Measurements from ENCODE around the gene KCP.

Gene KCP

GRCh38 chr7:128904381-128905197, 5.9 kb downstream of the KCP start:
- no peak for DNase-seq

DNA sequence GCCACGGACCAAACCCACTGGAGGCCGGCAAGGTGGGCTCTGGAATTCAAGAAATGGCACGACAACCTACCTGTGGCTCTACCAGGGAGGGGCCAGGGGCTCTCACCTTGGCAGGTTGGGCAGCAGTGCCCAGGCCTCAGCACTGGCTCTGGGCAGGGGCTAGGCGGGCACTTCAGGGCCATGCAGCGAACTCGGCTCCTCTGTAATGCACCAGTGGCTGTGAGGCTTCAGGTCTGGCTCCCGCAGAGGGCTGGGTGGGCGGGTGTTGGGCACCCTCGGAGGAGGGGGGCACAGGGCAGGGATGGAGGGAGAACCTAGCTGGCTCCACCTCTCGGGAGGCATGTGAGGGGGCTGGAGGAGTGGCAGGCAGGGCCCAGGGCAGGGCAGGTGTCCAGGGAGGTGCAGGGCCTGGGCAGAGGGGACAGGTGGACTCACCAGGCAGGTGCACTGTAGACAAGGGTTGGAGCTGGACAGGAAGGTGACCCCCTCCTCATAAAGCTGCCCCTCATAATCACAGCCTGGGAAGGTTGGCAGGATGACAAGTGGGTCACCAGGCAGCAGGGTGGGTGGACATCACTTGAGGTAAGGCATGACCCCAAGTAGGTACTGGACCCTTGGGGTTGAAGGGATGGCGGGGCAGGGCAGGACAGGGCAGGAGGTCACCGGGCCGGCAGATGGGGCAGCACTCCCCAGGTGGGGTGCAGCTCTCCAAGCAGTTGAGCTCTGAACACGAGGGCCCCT, 6.7 kb downstream of the KCP start:
- DNase-seq: no peak

GRCh38 chr7:128902761-128903585, 7.5 kb downstream of the KCP start:
- DNase-seq: no peak

DNA sequence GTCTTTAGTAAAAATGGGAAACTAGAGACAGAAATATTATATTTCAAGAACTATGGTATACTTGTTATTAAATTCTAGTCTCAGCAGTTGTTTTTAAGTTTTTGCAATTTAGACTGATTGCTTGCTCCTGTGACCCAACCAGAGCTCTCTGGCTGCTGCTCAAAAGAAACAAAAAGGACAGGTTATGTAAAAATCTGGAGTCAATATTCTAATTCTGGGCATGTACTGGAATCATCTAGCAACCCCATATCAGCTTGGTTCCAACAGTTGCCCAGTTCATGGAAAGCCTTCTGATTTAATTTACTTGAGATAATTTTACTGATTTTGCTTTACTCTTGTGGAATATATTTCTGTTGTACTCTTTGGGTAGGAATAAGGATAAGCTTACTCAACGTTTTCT, 10.3 kb downstream of the KCP start:
- no peak for DNase-seq

GRCh38 chr7:128899392-128899791, 11.1 kb downstream of the KCP start:
- no peak for DNase-seq

DNA sequence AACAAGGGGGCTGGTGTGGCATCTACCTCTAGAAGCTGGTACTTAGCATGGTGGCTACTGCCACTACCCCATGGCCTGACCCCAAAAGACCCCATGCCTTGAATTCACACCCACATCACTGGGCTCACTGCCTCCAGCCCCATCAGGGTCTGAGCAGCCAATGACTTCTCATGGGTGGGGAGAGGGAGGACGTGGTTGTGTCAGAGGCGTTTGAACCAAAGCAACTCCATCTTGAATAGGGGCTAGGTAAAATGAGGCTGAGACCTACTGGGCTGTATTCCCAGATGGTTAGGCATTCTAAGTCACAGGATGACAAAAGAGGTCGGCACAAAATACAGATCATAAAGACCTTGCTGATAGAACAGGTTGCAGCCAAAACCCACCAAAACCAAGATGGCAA, 15.2 kb downstream of the KCP start:
- no peak for DNase-seq

DNA sequence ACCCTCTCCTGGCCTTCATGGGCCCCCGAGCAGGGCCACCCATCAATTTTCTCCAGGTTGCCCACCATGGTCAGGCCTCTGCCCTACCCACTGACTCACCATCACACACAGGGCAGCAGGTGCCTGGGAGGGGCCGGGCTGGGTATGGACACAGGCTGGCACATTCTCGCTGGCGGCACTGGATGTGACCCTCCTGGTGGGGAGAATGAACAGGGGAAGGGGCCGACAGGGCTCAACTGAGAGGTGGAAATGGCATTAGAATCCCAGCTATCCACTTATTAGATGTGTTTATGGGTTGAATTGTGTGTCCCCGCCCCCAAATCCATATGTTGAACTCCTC, 16.4 kb downstream of the KCP start:
- DNase-seq: no peak

DNA sequence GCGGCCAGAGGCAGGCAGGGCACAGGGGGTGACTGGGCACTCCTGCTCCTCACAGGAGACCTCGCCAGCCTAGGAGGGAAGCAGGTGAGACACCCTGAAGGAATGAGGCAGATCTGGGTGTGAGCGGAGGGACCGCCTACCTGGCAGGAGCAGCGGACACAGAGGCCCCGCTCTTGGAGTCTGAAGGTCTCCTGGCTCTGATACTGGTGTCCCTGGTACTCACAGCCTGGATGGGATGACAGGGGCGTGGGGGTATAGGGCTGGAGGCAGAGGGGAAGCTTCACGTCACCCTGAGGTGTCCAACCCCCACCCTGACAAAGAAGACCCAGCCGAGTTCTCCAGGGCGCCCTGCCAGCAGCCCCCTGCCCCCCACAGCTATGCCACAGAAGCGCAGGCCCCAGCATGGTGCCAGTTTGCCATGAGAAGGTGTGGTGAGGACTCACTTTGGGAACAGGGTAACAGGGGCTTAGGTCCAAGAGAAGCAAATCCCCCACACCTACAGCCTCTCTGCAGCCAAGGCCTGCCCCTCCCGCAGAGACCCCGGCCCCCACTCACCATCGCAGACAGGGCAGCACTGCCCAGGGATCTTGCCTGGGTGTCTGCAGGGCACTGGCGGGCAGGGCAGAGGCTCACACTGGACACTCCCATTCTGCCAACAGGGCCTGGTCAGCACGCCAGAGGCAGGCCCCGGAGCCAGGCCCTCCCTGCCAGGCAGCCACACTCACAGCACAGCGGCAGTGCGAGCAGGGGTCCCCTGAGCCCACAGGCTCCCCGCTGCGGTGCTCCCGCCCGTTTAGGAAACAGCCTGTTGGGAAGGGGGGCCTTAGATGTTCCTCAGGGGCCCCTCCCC, 17.0 kb downstream of the KCP start:
- no peak for DNase-seq

DNA sequence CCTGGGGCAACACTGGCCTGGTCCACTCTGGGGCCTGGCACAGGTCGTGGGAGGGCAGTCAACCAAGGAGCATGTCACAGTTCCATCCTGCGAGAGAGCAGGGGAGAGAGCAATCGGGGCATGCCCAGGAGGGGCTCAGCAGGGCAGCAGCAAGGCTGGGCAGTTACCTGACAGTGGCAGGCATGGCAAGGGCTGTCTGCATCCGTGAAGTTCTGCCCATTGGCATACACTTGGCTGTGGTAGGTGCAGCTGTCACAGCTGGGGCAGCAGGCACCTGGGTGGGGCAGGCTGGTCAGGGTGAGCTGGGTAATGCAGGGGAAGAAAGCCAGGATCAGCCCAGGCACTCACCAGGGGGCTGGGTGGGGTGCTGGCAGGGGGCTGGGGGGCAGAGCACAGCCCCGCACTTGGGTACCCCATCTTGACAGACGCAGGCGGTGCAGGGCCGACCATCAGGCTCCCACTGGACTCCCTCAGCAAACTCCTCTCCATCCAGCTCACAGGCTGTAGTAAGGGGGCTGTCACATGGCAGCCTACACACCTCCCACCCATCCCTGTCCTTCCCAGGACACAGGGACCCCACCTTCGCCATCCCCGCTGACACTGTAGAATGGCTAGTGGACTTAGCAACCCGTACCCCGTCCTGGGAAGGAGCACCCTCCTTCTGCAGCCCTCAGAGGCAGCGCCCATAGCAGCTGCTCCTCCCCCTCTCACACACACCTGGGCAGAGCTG, 17.8 kb downstream of the KCP start:
- no peak for DNase-seq

GRCh38 chr7:128891942-128892269, 18.6 kb downstream of the KCP start:
- DNase-seq: no peak

GRCh38 chr7:128891110-128891941, 19.2 kb downstream of the KCP start:
- peak; percentile 37 for DNase-seq

- no peak for DNase-seq
Measured at GRCh38 chr7:128890306-128891109, 20.0 kb downstream of the KCP start.

DNA sequence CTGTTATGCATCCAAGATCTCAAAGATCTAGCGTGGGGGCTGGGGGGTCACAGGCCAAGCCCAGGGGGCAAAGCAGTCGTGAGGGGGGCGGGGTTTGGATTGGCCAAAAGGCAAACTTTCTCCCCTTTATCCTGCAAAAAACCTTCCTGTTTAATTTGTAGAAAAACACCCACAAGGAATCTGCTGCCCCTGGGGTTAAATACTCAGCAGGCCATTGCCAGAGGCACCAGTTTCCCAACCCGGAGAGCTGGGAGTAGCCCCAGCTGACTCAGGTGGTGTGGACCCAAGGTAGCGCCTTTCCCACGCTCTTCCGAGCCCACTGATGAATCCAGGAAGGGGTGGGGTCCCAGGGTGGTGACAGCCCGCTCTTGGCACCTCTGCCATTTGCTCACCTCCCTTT, 21.4 kb downstream of the KCP start:
- DNase-seq: no peak

GRCh38 chr7:128888756-128889095, 21.8 kb downstream of the KCP start:
- DNase-seq: no peak

DNA sequence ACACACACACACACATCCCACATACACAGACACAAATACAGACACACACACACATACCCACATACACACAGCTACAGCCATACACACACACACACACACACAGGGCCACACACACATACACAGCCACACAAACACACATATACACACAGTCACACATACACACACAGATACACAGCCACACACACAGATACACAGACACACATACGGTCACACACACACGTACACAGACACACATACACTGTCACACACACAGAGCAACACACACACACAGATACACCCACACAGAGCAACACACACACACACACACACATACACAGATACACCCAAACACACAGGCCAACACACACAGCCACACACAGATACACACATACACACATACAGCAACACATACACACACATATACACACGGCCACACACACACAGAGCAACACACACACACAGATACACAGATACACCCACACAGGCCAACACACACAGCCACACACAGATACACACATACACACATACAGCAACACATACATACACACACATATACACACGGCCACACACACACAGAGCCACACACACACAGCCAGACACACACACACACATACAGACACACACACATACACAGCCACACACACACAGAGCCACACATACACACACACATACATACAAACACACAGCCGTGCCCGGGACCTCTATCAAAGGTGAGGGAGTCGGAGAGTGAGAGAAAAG, 22.3 kb downstream of the KCP start:
- no peak for DNase-seq

DNA sequence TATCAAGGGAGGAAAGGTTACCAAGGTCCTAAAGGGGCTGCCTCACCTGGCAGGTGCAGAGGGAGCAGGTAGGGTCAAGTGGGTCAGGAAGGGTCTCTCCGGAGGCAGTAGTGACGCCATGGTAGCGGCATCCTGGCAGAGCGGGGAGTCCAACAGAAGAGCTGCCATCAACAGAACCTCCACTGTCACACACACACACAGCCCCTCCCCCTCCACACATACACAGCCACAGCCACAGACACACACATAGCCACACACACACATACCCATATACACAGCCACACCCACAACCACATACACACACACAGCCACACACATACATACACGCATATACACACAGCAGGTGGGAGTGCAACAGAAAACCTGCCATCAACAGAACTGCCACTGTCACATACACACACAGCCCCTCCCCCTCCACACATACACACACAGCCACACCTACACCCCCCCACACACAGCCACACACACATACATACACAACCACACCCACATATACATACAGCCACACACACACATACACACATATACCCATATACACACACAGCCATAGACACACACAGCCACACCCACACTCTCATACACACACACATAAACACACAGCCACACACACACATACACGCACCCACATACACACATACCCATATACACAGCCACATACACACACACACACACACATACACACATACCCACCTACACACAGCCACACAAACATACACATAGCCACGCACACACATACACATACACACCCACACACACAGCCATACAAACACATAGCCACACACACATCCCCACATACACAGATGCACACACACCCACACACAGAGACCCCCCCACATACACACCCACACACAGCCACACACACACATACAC, 23.1 kb downstream of the KCP start:
- no peak for DNase-seq

DNA sequence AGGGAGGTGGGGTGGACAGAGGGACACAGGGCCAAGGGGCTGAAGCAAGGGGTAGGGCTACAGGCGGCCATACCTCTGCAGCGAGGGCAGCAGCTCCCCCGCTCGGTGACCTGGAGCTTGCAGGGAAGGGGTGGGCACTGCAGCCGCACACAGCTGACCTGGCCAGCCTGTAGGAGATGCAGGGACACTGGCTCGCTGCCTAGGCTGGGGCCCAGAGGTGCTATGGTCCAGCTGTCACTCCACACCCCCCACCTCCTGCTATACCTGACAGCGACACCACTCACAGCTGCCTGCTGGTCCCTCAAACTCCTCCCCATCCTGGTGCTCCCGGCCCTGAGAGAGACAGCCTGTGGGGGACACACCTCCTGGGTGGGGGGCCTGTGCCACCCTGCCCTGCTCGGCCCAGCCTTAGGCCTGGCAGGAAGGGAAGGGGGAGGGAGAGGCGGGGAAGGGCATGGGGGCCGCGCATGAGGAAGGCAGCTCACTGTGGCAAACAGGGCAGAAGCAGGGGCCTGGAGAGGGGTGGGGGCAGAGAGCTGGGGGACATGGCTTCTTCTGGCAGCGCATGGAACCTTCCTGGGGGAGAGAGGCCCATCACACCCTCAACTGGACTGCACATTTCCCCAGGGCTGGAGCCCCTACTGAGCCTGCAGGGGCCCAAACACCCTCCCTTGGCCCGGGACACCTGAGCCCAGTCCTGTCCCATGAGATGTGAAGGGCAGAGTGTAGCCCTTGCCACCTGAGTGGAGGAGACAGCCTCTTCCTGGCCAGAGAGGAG, 23.9 kb downstream of the KCP start:
- no peak for DNase-seq
